Ramos (cell line): ENCODE measurements around the gene LRRC14B.
"Not testable (repeated sequence)": the region's sequence is repeated elsewhere in the genome, so short reads cannot be mapped to it uniquely, and the experiment has no call there.

Experiments used
- in situ Hi-C: fragments of 300-500 bp; cut with MboI; formaldehyde crosslinking; loops from one replicate; pipeline ENCODE4 v1.14.3; 2022; ENCODE audit warnings: low sequenced_read_pairs; ENCODE audit not compliant: unreplicated experiment

Gene LRRC14B

DNA sequence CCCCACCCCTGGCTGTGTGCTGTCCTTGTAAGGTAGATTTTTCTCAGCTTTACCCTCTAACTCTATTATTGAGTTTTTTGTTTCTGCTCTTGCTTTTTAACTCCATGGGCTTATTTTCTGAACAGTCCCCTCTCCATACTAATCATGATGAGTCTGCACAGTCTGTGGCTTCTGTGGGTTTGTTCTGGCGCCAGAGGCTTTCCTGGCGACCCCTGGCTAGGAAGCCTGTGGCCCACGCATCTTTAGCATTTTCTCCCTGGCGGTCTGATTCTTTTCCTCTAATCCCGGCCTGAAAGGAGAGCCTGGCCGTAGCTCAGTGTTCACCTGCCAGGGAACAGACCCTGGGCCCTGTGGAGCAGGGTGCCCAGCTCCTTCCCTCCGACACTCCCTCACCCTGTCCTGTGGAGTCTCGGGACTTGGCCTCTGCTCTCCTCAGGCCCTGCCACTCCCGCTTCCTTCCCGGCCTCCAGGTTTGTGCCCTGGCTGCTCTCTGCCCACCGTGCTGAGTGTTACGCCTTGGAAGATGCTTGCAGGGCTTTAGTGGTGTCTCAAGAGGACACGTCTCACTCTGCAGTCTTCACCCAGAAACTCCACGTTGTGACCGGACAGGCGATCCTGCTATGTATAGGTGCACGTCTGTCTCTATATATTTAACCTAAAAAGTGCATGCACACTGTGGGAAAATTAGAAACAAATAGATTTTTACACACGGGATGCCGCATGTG, 31.7 kb upstream of the LRRC14B start:
- in situ Hi-C loops = no loop called here

DNA sequence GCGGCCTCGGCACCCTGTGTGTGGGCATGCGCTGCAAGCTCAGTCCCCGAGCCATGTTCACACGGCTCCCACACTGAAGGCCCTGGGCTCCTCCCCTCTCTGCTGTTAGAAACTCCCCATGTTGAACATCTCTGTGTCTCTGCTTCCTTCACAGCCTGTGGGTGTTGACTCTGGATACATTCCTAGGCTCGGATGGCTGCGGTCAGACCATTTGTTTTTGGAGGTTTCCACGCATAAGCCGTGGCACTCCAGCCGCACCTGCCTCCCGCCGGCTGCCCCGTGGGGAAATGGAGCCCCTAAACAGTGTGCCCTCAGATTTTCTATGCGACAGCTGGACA, 31.2 kb upstream of the LRRC14B start:
- in situ Hi-C loops = no loop called here

DNA sequence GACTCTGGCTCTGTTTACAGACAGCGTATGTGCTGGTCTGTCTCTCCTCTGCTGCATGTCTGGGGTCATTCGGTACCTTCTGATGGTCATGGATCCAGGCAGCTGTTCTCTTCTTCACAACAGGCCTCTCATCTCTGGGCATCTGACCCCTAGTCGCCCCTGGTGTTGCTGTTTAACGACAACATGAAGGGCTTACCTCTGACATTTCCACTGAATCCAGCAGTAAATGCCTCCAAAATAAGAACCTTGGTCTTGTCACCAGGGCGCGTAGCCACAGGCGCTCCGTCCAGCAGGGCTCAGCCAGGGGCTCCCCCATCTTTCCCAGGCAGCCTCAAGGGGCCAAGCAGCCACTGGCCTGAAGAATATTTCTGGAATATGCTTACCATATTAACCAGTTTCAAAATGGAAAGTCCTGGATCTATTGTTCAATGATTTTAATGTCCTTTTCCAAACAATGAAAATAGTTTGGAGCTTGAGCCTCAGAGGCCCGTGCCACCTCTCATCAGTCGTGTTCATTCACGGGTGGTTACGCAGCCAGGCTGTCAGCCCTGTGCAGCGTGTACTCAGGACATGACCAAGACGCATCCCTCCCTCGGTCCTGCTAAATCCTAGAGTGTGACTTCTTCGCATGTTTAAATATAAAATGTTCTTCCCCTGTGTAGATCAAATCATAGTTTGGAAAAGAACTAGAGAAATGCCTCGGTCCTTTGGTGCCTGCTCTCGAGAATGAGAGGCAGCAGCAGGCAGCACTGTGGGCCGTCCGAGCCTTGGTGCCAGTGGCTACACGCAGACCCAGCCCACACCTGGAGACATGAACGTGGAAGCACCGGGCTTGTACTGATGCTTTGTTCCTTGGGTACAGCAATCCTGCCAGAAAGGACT, 30.1 kb upstream of the LRRC14B start:
- in situ Hi-C loops = no loop called here

DNA sequence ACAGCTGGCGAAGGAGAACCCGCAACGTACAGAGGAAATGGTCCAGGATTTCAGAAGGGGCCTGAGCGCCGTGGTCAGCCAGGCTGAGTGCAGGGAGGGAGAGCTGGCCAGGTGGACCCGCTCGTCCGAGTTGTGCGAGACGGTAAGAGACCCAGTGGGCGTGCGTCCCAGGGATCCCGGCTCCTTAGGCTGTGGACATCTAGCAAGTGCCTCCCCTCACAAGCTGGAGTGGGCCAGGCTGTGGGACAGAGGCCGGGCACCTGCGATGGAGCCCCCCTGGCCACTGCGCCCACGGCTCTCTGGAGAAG, 29.5 kb upstream of the LRRC14B start:
- in situ Hi-C loops = no loop called here

DNA sequence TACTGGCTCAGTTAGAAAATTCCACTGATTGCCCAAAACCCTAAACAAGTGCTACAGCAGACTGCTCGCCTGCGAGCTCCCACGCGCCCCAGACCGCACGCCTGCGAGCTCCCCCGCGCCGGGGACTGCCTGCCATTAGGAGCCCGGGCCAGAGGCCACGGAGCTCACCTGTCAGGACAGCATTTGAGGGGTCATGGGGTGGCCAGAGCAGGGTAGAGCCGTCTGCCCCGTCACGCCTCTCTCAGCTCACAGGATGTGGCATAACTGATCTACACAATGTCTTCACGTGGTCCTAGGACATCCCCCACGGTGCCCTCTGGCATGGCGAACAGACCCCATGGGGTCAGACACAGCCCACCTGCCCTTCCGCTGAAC, 29.1 kb upstream of the LRRC14B start:
- in situ Hi-C loops = no loop called here

DNA sequence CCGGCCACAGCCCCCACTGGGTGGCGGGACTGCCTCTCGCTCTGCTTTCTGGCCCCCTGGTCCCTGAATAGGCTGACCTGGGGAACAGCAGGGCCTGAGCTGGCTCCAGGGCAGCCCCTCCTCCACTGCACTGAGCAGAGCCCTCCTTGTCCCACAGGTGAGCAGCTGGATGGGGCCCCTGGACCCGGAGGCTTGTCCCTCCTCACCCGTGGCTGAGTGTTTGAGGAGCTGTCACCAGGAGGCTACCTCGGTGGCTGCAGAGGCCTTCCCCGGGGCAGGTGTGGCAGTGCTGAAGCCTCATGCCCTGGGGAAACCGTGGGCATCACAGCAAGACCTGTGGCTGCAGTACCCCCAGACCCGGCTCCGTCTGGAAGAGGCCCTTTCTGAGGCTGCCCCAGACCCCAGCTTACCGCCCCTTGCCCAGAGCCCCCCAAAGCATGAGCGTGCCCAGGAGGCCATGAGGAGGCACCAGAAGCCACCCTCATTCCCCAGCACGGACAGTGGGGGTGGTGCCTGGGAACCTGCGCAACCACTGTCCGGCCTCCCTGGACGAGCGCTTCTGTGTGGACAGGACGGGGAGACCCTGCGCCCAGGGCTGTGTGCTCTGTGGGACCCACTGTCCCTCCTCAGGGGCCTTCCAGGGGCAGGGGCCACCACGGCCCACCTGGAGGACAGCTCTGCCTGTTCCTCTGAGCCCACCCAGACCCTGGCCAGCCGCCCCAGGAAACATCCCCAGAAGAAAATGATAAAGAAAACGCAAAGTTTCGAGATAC, 28.5 kb upstream of the LRRC14B start:
- in situ Hi-C loops = no loop called here

DNA sequence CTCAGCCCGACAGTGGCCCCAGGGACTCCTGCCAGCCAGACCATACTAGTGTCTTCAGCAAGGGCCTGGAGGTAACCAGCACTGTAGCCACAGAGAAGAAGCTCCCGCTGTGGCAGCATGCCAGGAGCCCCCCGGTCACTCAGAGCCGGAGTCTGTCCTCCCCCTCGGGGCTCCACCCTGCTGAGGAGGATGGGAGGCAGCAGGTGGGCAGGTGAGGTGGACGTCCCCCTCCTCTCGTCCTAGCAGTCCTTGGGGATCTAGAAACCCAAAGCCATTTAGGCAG, 28.0 kb upstream of the LRRC14B start:
- in situ Hi-C loops = no loop called here

DNA sequence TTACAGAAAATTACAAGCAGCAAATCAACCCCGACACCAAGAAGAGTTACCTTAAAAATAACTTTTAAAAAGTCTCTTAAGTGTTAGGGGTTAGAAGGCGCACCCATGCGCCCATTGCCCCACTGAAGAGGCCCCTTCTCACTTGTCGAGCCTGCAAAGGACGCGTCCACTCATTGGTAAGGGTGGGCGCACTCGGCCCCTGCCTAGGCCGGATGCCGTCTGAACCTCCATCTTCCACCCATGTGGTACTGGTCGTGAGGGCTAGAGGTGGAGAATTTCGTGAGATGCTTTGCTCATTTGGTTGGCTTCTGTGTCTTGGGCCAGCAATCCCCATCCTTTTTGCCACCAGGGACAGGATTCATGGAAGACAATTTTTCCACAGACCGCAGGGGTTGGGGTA, 27.5 kb upstream of the LRRC14B start:
- in situ Hi-C loops = no loop called here

DNA sequence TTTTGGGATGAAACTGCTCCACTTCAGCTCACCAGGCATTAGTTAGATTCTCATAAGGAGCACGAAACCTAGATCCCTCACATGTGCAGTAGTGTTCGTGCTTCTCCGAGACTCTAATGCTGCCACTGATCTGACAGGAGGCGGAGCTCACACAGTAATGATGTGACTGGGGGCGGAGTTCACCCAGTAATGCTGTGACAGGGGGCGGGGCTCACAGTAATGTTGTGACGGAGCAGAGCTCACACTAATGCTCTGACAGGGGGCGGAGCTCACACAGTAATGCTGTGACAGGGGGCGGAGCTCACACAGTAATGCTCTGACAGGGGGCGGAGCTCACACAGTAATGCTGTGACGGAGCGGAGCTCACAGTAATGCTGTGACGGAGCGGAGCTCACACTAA, 27.1 kb upstream of the LRRC14B start:
- in situ Hi-C loops = no loop called here

DNA sequence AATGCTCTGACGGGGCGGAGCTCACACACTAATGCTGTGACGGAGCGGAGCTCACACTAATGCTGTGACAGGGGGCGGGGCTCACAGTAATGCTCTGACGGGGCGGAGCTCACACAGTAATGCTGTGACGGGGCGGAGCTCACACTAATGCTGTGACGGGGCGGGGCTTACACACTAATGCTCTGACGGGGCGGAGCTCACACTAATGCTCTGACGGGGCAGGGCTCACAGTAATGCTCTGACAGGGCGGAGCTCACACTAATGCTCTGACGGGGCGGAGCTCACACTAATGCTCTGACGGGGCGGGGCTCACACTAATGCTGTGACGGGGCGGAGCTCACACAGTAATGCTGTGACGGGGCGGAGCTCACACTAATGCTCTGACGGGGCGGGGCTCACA, 26.5 kb upstream of the LRRC14B start:
- in situ Hi-C loops = not testable (repeated sequence)

DNA sequence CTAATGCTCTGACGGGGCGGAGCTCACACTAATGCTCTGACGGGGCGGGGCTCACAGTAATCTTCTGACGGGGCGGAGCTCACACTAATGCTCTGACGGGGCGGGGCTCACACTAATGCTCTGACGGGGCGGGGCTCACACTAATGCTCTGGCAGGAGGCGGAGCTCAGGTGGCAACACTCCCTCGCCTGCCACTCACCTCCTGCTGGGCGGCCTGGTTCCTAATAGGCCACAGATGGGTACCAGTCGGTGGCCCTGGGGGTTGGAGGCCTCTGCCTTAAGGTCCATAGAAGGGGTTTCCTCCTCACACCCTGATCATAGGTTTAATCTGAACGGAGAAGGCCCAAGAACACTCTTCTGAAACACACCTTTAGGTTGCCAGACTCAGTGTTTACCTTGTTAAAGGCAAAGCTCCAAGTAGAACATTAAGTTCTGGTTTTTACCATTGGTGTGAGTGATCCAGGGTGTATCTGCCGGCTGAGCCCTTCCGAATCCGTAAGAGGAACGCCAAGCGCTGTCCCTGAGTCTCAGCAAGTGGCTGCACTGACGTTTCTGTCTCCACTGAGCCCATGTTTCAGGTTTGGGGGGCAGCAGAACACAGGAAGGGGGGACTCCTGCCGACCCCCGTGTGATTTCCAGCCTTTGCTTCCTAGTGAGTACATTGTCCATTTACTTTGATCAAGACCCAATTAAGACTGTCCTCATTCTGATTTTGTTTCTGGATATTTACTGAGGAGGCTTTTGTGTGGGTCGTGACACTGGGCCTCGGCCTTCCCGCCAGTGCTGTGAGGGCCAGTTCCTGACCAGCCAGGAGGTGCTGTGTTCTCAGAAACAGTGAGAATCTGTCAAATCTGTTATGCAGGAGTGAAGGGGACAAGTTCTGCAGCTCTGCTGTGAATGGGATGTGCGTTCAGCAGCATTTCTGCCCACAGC, 24.6 kb upstream of the LRRC14B start:
- in situ Hi-C loops = no loop called here

DNA sequence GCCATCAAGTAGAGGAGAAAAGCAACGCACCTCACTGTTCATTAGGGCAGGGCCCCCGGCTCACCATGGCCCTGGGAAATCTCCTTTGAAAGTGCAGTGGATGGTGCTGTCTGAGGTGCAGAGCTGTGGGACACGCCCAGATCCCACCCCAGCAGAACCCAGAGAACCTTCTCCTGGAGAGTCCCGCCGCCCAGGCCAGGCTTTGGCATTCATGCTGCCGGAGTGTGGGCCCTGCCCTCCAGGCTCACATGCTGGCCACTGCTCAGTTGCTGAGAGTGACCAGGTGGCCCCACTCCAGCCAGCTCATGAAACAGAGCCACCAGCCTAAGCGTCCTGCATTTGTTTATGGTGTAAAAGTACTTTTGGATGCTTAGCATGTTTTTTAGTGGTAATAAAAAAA, 23.8 kb upstream of the LRRC14B start:
- in situ Hi-C loops = no loop called here

DNA sequence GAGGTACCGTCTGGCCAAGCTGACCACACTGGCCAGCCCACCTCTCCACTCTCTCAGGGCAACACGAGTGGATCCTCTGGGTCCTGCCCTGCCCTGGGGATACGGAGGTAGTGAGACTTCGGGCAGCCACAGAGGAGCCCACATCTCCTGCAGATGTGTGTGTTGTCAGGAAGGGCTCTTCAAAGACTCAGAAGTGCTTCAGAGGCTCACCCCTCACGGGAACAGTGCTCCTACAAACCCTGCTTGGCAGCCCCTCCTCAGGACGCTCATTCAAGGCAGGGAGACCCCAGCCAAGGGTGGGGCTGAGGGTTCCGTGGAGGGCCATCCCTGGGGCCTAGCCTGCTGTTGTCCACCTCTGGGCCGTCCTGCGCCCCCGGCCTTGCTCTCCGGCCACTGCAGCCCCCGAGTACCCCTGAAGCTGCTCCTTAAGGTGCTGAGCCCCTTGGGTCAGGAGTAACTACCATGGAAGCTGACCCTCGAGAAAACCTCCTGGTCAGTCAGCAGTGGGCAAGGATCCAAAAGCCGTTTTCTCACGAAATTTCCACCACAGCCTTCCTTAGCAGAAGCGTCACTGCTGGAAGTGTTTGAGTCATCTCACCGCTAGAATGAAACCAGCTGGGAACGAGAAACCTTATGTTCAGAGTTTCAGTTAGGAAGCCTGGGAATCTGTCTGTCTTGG, 23.2 kb upstream of the LRRC14B start:
- in situ Hi-C loops = no loop called here

DNA sequence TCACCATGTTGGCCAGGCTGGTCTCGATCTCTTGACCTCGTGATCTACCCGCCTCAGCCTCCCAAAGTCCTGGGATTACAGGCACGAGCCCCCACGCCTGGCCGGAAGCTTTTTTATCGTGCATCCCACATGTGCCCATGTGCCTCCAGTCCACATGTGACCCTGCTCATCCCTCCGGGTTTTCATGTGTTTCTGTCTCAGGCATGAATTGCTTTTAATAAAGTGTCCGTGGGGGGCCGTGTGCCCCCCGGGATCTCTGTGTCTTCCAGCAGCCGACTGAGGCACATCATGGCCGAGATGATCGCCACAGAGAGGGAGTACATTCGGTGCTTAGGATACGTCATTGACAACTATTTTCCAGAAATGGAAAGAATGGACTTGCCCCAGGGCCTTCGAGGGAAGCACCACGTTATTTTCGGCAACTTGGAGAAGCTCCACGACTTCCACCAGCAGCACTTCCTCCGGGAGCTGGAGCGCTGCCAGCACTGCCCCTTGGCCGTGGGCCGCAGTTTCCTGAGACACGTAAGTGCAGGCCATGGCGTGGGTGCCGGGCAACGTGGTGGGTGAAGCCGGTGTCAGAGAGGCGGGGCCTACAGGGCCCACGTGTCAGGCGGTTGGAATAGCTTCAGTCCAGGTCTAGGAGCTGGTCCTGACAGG, 22.1 kb upstream of the LRRC14B start:
- in situ Hi-C loops = no loop called here

DNA sequence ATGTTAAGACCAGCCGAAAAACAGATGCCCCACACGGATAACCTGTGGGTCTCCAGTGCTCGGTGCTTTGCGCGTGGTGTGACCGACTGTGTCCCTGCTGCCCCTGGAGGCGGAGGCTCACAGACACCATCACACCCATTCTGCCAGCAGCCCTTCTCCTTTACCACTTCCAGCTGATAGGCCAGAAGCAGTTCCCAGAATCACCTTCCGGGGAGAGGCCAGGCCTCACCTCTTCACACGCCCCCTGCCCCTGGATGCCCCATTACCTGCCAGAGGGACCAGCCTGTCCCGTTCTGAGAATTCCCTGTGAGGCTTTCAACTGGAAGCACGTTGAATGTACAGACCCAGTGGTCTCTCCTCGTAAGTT, 21.6 kb upstream of the LRRC14B start:
- in situ Hi-C loops = no loop called here

DNA sequence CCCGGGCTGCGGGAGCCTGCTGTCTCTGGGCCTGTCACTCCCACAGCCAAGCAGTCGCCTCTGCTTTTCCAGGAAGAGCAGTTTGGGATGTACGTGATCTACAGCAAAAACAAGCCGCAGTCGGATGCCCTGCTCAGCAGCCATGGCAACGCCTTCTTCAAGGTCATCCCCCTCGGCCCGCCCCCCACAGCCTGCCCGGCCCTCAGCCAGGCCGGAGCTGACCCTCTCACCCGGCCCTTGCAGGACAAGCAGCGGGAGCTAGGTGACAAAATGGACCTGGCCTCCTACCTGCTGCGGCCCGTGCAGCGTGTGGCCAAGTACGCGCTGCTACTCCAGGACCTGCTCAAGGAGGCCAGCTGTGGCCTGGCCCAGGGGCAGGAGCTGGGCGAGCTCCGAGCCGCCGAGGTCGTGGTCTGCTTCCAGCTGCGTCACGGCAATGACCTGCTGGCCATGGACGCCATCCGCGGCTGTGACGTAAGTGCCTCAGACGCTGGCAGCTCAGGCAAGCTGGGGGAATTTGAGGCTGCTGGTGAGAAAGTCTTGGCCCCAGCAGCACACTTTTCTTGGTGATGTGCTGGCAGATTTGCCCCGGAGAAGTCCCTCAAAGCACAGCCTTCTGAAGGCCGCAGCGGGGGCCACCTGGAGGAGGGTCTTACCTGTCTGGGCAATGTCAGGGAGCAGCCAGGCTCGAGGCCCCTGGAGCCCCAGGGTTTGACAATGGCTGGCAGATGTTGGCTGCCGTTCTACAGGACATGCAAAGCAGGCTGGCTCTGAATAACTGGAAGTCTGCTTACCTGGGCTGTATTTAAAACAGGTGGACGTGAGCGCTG, 20.1 kb upstream of the LRRC14B start:
- in situ Hi-C loops = no loop called here

DNA sequence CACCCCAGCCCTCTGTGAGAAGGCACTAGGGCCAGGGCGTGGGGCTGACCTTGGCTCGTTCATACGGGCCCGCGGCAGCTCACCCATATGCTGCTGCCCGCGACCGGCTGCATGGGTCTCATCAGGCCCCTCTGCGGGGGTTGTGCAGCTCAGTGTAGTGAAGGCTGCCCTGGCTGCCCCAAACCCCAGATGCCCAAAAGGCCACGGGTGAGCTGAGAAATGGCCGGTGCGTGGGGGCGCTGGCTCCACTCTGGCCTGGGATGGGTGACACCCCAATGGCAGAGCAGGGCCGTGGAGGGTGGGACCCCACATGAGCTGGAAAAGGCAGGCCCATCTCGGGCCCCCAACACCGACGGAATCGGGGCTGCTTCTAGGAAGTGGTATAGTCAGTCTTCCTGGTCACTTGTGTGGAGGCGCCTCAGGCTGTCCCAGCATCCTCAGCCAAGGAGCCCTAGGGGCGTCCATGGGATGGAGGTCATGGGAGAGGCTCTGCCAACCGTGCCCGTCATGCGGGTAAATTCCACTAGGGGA, 19.4 kb upstream of the LRRC14B start:
- in situ Hi-C loops = no loop called here

DNA sequence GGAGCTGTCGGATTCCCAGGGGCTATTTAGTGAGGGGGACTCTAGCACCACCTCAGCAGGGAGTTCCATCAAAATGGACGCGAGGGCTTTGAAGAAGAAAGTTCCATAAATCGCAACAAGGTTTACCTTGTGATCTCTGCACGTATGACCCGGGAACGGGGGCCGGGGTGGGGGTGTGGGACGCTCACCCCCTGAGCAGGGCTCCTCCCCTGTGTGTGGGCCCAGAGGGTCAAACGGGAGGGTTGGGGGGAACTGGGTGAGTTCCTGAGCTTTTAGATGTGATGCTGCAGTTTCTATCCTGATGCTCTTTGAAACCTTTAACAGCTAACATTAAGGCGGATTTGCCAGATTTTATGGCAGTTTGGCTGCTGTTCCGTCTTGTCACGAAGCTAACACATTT, 18.9 kb upstream of the LRRC14B start:
- in situ Hi-C loops = no loop called here
